Frontal cortex (tissue), 4 donors: ENCODE data around the gene SMKR1. TPM values are rescaled to one million over a fixed set of nuclear protein-coding genes. Genes with fewer than 3 reads are reported as not detected.
"Not testable (repeated sequence)": the region's sequence is repeated elsewhere in the genome, so short reads cannot be mapped to it uniquely, and the experiment has no call there.

Experiments used
- DNase-seq, 2 donors: peaks; one replicate each; pipeline ENCODE4 v3.0.0; 2012; ENCODE audit warnings: low spot score in 2 of 2
- FAIRE-seq: peaks from 2 replicates; lab custom pipeline; 2012; peaks lifted over from hg19 to GRCh38; lab: Jason Lieb, UNC
- total RNA-seq: library from RNA; depleted of rRNA; stranded (reverse); fragments of >200 nt; gene quantifications from one replicate; pipeline ENCODE4 v1.2.3, GENCODE V29; 2014
- donor health status: control.
- donor health status: control.
- donor health status: control.

SMKR1 gene
- total RNA-seq = 3.7 TPM

GRCh38 chr7:129501760-129502707, at the start of gene SMKR1:
Gene SMKR1, plus strand, starts transcription at chr7:129502531. Its CDS starts 294 bp downstream, at chr7:129502825.
- FAIRE-seq (no peak), DNase-seq (peak; percentile 87 to 90)

- DNase-seq = no peak
- FAIRE-seq = no peak
Measured at GRCh38 chr7:129452589-129453231, 49.6 kb upstream of the SMKR1 start.

GRCh38 chr7:129453510-129454248, 48.7 kb upstream of the SMKR1 start:
- FAIRE-seq = no peak
- no peak for DNase-seq

DNA sequence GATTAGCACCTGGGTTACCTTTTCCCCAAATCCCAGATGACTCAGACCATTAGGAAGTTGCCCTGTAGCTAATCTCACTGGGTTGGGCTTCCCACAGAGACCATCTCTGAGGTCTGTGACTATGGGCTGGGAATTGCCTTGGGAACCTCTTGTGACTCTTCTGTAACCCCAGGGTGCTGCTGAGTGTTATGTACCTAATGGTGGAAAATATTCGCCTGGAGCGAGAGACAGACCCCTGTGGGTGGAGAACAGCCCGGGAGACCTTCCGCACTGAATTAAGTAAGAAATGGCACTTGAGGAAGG, 48.1 kb upstream of the SMKR1 start:
- DNase-seq (no peak), FAIRE-seq (no peak)

GRCh38 chr7:129456421-129456820, 45.9 kb upstream of the SMKR1 start:
- FAIRE-seq = no peak
- DNase-seq = no peak

DNA sequence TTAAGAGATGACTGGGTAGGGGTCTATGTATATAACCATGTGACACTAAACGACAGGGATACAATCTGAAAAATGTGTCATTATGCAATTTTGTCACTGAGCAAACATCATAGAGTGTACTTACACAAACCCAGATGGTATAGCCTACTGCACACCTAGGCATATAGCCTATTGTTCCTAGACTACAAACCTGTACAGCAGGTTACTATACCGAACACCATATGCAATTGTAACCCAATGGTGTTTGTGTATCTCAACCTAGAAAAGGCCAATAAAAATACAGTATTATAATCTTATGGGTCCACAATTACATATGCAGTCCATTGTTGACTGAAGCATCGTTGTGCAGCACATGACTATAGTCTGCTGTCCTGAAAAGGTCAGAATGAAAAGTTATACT, 45.2 kb upstream of the SMKR1 start:
- DNase-seq (no peak), FAIRE-seq (no peak)

- no peak for FAIRE-seq
Measured at GRCh38 chr7:129458171-129458570, 44.2 kb upstream of the SMKR1 start.

GRCh38 chr7:129461809-129462208, 40.5 kb upstream of the SMKR1 start:
- DNase-seq (no peak), FAIRE-seq (no peak)

More at GRCh38 chr7:129458171-129458570, 44.2 kb upstream of the SMKR1 start:
- no peak for DNase-seq

DNA sequence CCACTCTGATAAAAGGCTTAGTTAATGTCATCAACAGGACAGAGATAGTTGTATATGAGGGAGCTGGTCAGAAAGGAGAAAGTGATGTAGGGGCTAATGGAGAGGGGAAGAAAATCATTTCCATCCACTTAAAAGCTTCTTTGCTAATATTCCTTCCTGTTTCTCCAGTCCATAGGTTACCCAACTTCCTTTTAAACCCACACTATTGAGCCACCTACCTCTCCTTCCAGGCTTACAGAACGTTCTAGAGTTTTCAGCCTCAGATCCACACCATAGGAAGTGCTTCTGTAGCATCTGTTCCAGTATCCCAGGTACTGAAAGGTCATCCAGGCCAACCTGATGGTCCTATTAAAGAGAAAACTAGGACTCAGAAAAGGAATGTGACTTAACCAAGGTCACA, 39.9 kb upstream of the SMKR1 start:
- no peak for DNase-seq
- FAIRE-seq = no peak

DNA sequence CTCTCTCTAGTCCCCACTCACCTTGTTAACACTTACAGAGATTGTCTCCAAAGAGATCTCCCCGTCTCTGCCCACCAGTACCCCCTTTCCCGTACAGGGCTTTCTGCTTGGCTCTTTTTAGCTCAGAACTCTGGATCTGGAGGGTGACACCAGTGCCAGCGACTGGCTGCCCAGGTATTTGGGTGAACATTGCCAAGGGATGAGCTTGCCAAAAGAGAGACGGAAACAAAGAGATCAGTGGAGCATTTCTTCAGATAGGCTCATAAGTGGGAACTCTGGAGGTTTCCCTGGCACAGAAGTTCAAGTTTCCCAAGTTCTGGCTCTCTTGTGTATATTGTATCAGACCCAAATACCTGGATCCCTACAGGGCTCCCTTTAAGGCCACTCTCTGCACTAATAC, 38.1 kb upstream of the SMKR1 start:
- no peak for FAIRE-seq
- DNase-seq = no peak

- FAIRE-seq (no peak), DNase-seq (no peak)
Measured at GRCh38 chr7:129465080-129465479, 37.3 kb upstream of the SMKR1 start.

DNA sequence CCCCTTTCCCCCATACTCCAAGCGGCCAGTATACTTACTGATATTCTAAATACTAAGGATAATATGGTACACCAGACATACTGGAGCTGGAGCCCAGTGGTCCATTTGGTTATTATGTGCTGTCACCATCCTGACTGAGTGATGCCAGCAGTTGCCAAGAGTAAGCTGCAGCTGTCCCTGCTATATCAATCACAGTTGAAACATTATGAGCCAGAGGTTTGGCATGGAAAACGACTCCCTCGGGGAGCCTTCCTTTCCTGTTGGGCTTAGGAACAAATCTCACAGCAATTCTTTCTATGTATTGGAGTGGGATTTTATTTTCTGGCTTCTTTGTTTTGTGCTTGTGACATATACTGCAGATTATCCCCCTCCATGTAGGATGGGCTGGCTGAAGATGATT, 35.5 kb upstream of the SMKR1 start:
- FAIRE-seq = no peak
- DNase-seq = no peak

DNA sequence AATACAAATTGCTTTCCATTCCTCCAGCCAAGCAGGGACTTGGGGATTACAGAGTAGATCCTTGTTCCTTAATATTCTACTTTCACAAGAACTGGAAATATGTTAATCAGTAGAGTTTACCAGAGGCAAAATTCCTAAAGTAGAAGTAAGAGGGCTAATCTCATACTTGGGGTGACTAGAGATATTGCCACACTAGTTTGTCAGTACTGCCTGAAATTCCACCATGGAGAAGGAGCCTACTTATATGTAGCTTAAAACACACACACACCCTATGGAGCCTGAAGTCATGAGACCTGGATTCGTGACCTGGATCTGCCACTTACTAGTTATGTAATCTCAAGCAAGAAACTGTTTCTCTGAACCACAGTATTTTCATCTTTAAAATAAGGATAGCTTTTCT, 34.2 kb upstream of the SMKR1 start:
- no peak for FAIRE-seq
- no peak for DNase-seq

DNA sequence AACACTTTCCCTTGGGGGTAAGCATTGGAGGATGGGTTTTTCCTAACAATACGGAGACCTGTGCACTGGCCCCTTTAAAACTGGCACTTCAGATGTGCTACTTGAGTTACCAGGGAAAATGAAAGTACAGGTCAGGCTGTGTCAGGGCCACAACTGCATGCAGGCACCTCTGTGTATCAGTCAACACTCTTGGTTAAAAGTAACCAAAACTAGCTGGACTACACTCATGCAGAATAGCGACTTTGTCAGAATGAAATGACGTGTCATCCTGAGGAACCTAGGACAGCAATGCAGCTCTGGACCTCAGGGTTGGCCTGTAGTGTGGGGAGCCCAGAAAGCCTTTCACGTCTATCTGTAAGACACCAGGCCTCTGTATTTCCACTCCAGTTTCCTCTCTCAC, 33.8 kb upstream of the SMKR1 start:
- FAIRE-seq (no peak), DNase-seq (no peak)

DNA sequence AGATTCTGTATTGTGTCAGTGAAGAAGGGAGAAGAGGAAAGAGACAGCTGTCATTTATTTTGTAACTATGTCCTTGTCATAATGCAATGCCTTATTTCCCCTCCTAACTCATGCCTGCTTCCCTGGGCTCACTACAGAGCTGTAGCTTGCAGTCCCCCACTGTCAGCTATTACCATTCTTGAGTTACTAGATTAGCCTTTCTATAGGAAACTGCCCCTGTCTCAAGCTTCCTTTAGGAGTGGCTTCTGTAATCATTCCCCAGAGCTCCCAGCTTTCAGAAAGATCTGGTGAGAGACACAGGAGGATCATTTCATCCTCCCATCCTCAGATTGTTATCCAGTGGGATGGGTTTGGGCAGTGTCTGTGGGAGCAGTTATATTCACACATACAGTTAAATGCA, 32.4 kb upstream of the SMKR1 start:
- no peak for FAIRE-seq
- no peak for DNase-seq

DNA sequence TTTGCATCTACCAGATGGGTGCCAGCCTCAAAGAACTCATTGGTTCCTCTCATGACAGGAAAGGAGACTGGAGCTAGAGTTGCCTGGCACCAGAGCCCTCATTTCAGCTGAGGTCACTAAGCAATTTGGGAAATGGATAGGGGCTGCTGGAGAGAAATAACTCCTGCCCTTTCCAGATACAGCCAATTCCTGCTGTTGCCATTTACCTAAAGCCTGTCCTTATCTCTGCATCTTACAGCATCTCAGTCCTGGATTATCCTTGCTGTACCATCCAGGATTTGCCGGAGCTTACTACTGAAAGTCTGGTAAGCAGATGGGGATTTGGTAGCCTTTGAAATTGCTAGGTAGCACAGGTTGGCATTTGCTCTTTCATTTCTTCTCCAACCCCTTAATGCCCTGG, 31.9 kb upstream of the SMKR1 start:
- DNase-seq (no peak), FAIRE-seq (no peak)

DNA sequence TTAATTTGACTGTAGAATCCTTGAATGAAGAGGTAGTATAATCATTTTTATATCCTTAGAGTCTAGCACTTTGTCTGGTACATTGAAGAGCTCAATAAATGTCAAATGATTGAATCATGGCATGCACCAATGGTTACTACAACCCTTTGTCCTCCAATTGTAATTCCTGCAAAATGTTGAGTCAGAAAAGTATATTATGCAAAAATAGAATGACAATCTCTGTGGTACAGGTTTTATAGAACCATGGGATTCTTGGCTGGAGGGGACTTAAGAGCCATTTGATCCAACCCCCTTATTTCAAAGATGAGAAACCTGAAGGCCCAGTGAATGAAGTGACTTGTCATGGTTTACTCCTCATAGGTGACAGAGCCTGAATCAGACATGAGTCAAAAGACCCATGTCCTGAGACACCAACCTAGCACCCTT, 30.9 kb upstream of the SMKR1 start:
- no peak for DNase-seq

GRCh38 chr7:129475931-129476330, 26.4 kb upstream of the SMKR1 start:
- FAIRE-seq, DNase-seq: not testable (repeated sequence)

More for the DNA sequence above, 30.9 kb upstream of the SMKR1 start:
- FAIRE-seq = no peak

GRCh38 chr7:129476398-129476797, 25.9 kb upstream of the SMKR1 start:
- not testable (repeated sequence) for FAIRE-seq

DNA sequence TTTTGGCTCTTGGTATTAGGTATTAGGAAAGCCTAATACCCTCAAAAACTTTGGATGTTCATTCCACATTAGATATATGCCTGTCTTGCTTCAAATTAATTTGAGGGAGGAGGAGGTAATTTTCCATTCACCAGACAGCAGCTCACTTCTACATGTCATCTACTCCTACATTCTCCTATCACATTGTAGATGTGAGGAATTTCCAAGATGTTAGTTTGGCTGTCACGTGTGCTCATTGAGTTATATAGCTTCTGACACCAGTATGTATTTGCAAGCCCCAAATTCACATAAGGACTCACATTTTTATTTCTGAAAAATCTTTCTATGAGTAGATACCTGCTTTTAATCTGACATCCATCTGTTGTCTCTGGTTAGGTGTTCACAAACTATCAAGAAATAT, 22.5 kb upstream of the SMKR1 start:
- DNase-seq = no peak
- no peak for FAIRE-seq

More at GRCh38 chr7:129476398-129476797, 25.9 kb upstream of the SMKR1 start:
- not testable (repeated sequence) for DNase-seq
